ENCODE measurements around the gene FOXJ3. TPM values are rescaled to one million over a fixed set of nuclear protein-coding genes. Genes with fewer than 3 reads are reported as not detected.

FOXJ3 gene
- total and polyA plus RNA-seq, 2 of the 13 experiments (the other 11 are each of a cell fraction or from before 2014, with no cell fraction given) = 16.6 to 48.5 TPM

GRCh38 chr1:42358791-42359190 lies 23.8 kb upstream of the FOXJ3 start (continued):
- TF ChIP-seq HNF1A (IDR thresholded peaks at IDR 0.05; ENCODE audit: low read depth) (no peak), HNF1A (CRISPR knock-in tag; IDR thresholded peaks at IDR 0.05; ENCODE audit: borderline replicate concordance) (no peak), ARNT2 (CRISPR knock-in tag; IDR thresholded peaks at IDR 0.05; ENCODE audit: low read depth) (no peak), TOPORS (CRISPR knock-in tag; IDR thresholded peaks at IDR 0.05) (no peak), HOXD1 (CRISPR knock-in tag; IDR thresholded peaks at IDR 0.05) (no peak), AKAP8 (CRISPR knock-in tag; IDR thresholded peaks at IDR 0.05) (no peak)

GRCh38 chr1:42350086-42350485 lies 15.1 kb upstream of the FOXJ3 start:
- no peaks in the 10 kb centered on the region for H3K9me3 ChIP-seq (ENCODE audit: low read length)
- H3K4me2 ChIP-seq (ENCODE audit: low read depth, low read length) = no peak overlapping the region
- TF ChIP-seq JUN (CRISPR knock-in tag; IDR thresholded peaks at IDR 0.05) (no peak), ATAD3A (CRISPR knock-in tag; IDR thresholded peaks at IDR 0.05) (no peak), CHCHD3 (CRISPR knock-in tag; IDR thresholded peaks at IDR 0.05) (no peak), ZNF704 (CRISPR knock-in tag; IDR thresholded peaks at IDR 0.05; ENCODE audit: borderline replicate concordance) (no peak), TEAD3 (CRISPR knock-in tag; optimal IDR thresholded peaks at IDR 0.05; ENCODE audit: borderline replicate concordance) (no peak)
- FAIRE-seq = no peak
- H2AFZ ChIP-seq (ENCODE audit: low read length) = no peak overlapping the region
- POLR2A ChIA-PET = no interaction called here
- H3K36me3 ChIP-seq (replicated peaks in 1 of 2; ENCODE audit: control insufficient read depth in 1 of 2, insufficient read depth in 2 of 2, low read length in 2 of 2) = no peaks in the 10 kb centered on the region
- CTCF ChIA-PET (ENCODE audit: low intra/inter-chr PET ratio, low total read pairs) = no interaction called here
- no peak overlapping the region for H3K27ac ChIP-seq (ENCODE audit: extremely low read length, insufficient read depth, low read length)
- H3K9ac ChIP-seq (ENCODE audit: insufficient read depth, low read depth, low read length) = no peak overlapping the region
- in situ Hi-C loops (cut with HindIII; ENCODE audit: extremely low pct_ligation_motif_present, low pct_unique_long_range_greater_than_20kb) (no loop called here), intact Hi-C loops (cut with micrococcal nuclease; ENCODE audit: unreplicated experiment) (no loop called here)
- no peak for DNase-seq (ENCODE audit: low spot score)
- no peaks in the 10 kb centered on the region for H4K20me1 ChIP-seq (ENCODE audit: insufficient read depth, low read length)
- H3K27me3 ChIP-seq (ENCODE audit: control insufficient read depth in 1 of 2, insufficient read depth in 2 of 2, low read length in 2 of 2) = 0 out of 5 replicates have a peak, but pooled peaks cover 0 to 7% of the 10 kb centered on the region in 2 experiments
- ATAC-seq = no peak
- no peaks in the 10 kb centered on the region for H3K4me1 ChIP-seq (ENCODE audit: insufficient read depth, low read length)
- BruUV-seq (replicated peaks) = no TSS peak
- no peak overlapping the region for H3K4me3 ChIP-seq (replicated peaks in 1 of 3; ENCODE audit: insufficient read depth in 1 of 3, low read depth in 2 of 3, low read length in 3 of 3)
- no peaks in the 10 kb centered on the region for H3K79me2 ChIP-seq (ENCODE audit: insufficient read depth, low read length)
- WGBS (ENCODE audit: low lambda C conversion rate) = 0% methylated on average over 1 of the region's 1 CpG
